Right forelimb (tissue), 1 donor: ENCODE measurements around the gene TNFAIP8.
A peak's percentile ranks its signal among the peaks of the same experiment; 100 is the strongest.
"Not testable (repeated sequence)": the region's sequence is repeated elsewhere in the genome, so short reads cannot be mapped to it uniquely, and the experiment has no call there.

Experiments
- DNase-seq: peaks from one replicate; pipeline ENCODE4 v3.0.0-alpha.2; 2018

TNFAIP8 gene

GRCh38 chr5:119397518-119398380 is 41.9 kb downstream of the TNFAIP8 start:
- no peak for DNase-seq

- DNase-seq, result no peak
These were observed 43.1 kb downstream of the TNFAIP8 start for GRCh38 chr5:119398727-119399466.

GRCh38 chr5:119400245-119400644 is 44.4 kb downstream of the TNFAIP8 start:
- no peak for DNase-seq

- no peak for DNase-seq
These were observed 46.3 kb downstream of the TNFAIP8 start for GRCh38 chr5:119402081-119402480.

DNA sequence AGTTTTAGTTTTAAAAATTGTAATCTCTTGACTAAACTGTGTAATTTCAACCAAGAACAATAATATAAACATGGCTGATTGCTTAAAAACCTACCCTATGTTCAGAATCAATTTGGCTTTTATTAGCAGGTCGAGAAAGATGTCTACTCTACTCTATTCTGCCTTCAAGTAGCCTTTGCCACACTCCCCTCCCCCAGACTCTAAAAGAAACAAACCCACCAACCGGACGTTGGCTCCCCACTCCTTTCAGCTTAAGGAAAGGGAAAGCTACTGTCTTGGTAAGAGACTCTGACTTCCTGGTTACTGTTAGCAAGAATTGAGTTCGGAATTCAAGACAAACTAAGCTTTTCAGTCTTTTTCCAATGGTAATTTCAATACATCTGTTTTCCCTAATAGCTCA is 46.7 kb downstream of the TNFAIP8 start:
- DNase-seq, result no peak

DNA sequence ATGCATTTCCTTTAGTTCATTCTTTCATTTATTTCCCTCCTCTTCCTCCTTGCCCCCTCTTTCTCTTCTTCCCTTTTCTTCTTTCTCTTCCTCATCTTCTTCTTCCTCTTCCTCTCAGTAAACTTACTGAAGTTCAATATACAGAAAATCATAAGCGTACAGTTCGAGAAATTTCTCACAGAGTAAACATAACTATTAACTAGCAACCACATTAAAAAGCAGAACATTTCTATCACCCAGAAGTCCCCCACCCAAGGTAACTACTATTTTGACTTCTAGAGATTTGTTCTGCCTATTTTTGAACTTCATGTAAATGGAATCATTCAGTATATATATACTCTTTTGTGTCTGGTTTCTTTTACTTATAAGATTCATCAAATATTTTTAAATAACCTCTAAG is 48.2 kb downstream of the TNFAIP8 start:
- DNase-seq, result no peak

GRCh38 chr5:119405419-119405818 is 49.6 kb downstream of the TNFAIP8 start:
- DNase-seq, result no peak

- DNase-seq, result no peak
These were observed 50.8 kb downstream of the TNFAIP8 start for GRCh38 chr5:119406551-119407110.

GRCh38 chr5:119409235-119409815 is 53.5 kb downstream of the TNFAIP8 start:
- no peak for DNase-seq

DNA sequence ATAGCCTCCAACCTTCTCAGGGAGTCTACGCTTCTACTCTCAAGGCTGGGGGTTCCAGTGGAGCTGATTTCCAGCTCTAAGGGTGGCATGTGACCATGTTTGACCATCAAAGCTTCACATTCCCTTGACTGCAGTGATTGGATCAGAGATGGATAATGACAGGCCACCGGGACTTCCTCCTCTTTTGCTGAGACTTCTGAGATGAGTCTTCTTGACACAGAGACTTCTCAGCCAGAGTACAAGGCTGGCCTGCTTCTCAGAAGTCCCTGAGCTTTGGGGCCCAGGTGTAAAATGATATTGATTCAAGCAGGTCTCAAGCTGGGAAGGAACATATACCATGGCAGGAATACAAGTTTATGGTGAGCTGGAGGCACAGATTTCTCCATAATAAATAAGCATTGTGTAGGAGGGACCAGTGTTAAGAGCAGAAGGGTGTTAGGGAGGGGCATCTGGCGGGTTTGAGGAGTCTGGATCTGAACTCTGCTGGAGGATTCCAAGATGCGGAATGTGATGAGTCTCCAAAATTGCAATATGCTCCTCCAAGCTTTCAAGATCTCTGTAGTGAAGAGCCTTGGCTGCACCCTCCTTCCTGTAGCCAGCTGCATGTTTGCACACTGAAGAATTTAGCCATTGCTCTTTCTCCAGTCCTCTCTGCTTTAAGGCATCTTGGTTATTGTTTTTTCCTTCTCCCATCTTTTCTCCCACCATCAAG is 54.8 kb downstream of the TNFAIP8 start:
- DNase-seq, result no peak

GRCh38 chr5:119411361-119412278 is 55.8 kb downstream of the TNFAIP8 start:
- DNase-seq, result peak; percentile 78

GRCh38 chr5:119412279-119413227 is 56.7 kb downstream of the TNFAIP8 start:
- DNase-seq, result no peak

DNA sequence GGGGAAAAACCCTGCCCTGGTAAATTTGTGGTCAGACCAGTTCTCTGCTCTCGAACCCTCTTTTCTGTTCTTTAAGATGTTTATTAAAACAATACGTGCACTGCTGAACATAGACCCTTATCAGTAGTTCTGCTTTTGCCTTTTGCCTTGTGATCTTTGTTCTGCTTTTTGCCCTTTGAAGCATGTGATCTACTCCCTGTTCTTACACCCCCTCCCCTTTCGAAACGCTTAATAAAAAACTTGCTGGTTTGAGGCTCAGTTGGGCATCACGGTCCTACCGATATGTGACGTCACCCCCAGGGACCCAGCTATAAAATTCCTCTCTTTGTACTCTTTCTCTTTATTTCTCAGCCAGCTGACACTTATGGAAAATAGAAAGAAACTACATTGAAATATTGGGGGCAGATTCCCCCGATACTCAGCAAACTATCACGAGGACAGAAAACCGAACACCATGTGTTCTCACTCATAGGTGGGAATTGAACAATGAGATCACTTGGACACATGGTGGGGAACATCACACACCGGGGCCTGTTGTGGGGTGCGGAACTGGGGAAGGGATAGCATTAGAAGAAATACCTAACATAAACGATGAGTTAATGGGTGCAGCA is 58.4 kb downstream of the TNFAIP8 start:
- DNase-seq, result not testable (repeated sequence)

DNA sequence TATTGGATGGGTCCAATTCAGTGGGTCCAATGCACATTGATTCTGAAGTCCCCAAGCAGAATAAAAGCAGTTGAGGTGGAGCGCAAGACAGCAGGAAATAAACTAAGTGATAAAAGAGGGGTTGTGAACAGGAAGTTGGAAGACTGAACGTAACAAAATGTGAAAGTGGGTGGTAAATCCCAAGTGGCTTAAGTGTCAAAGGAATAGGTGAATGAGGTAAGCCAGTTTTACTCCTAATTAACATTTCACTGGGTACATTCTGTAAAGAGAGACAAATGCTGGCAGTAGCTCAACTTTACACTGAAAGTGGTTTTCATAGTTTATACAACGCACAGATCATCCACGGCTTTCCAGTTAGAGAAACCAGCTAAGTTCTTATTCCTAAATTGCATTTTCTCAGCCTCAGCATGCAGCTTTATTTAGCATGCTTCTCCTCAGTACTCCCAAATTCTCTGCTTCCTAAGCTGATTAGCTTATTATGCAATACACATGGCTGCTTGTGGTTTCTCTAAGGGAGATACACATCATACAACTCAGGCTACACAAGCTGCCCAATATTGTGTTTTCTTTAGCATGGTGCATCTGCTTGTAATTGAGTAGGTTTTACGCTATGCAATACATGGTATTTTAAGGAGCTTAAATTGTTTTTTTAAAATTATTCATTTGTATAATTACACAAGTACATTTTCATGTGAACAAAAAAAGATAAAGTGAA is 62.2 kb downstream of the TNFAIP8 start:
- no peak for DNase-seq

- no peak for DNase-seq
These were observed 62.8 kb downstream of the TNFAIP8 start for GRCh38 chr5:119418606-119419100.

- DNase-seq, result no peak
These were observed 64.3 kb downstream of the TNFAIP8 start for GRCh38 chr5:119420169-119420568.

DNA sequence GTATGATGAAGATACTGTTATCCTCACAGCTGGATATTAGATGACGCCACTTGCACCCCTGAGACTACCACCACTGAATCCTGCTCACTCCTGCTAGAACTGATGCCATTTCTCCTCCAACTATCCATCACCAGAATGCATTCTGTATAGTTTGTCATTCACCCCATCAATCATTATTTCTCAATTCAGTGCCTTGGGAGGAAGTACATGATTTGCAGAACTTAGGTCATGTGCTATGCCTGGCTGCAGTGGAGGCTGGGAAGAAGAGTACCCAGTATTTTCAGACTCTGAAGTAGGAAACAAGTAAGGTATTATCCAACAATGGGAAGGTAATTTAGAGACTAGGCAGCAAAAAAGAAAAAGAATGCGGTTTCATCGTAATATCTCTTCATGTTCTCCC is 70.2 kb downstream of the TNFAIP8 start:
- no peak for DNase-seq

DNA sequence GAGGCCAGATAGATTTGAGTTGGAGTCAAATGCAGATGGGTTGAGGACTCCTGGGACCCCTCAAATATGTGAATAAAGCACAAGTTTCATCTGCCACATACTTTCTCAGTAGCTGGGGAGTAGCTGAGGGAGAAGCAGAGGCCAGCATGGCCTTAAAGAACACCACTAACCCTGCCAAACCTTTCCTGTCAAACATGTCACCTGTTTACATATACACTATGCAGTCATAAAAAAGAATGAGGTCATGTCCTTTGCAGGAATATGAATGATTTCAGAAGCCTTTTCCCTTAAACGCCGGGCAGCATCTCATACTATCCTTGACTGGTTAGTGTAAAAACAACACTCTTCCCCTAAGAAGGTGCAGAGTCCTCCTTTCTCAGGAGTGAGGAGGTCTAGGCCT is 71.2 kb downstream of the TNFAIP8 start:
- no peak for DNase-seq

- DNase-seq, result not testable (repeated sequence)
These were observed 71.8 kb downstream of the TNFAIP8 start for GRCh38 chr5:119427596-119427995.
